HCT116 (cell line): Measurements from ENCODE around the gene GGNBP2. TPM values are rescaled to one million over a fixed set of nuclear protein-coding genes. Genes with fewer than 3 reads are reported as not detected.

Experiments
- ATAC-seq: fragments of 200-7000 bp; cut with Tn5 transposase; 2 replicates; pipeline ENCODE4 v1.9.1; 2020; ENCODE audit warnings: mild to moderate bottlenecking, moderate library complexity
- BruUV-seq: library from RNA; stranded (reverse); fragments of 400-500 nt; replicated peaks from 2 replicates; lab custom pipeline; 2021; lab: Mats Ljungman, UMichigan
- CTCF ChIA-PET: fragments of 300-600 bp; sonication (Branson Sonifier 250); formaldehyde crosslinking; loops from one replicate; lab custom pipeline; 2021; ENCODE audit warnings: antibody characterized with exemption; lab: Charles Lee
- POLR2A ChIA-PET: fragments of 300-600, 350-600 bp; sonication (Branson Sonifier 250); formaldehyde crosslinking; loops from one replicate; lab custom pipeline; 2021; ENCODE audit warnings: antibody characterized with exemption; lab: Charles Lee
- RAD21 ChIA-PET, 2 experiments: fragments of 300-600 bp; sonication (Branson Sonifier 250); formaldehyde crosslinking; loops; one replicate each; lab custom pipeline; 2023; ENCODE audit warnings: low total read pairs in 2 of 2; ENCODE audit not compliant: uncharacterized antibody in 2 of 2, unreplicated experiment in 2 of 2, low non-redundant PET in 1 of 2; lab: Charles Lee
- DNase-seq: peaks from one replicate; pipeline ENCODE4 v3.0.0-alpha.2; 2010; ENCODE audit warnings: low read depth, low spot score
- H2AFZ ChIP-seq: fragments of 200-600 bp; shearing (Covaris generic), sonication (generic); 2 replicates; pipeline ENCODE4 v1.6.1; 2017; ENCODE audit warnings: low read depth, mixed run types, mixed read lengths, antibody characterized with exemption, low read length; ENCODE audit not compliant: poor library complexity, severe bottlenecking
- H3K27ac ChIP-seq: 2 replicates; pipeline ENCODE4 v1.5.1; 2012; ENCODE audit warnings: low read depth, low read length
- H3K27me3 ChIP-seq: fragments of 200-600 bp; sonication (generic); 2 replicates; pipeline ENCODE4 v1.6.1; 2016; ENCODE audit warnings: mixed run types, low read length, mixed read lengths; ENCODE audit not compliant: insufficient read depth
- H3K36me3 ChIP-seq, 2 experiments: fragments of 200-500 bp in 1 of 2; fragments of 200-600 bp in 1 of 2; sonication (Bioruptor generic) in 1 of 2; sonication (generic) in 1 of 2; 2 replicates each; pipeline versions ENCODE4 v1.5.1 to v1.6.1; 2014 to 2016; ENCODE audit warnings: low read length in 2 of 2, inconsistent platforms in 1 of 2, mixed read lengths in 1 of 2, mixed run types in 1 of 2; ENCODE audit not compliant: insufficient read depth in 2 of 2, control insufficient read depth in 1 of 2
- H3K4me1 ChIP-seq, 2 experiments: fragments of 200-600 bp in 1 of 2; sonication (generic) in 1 of 2; 2 replicates each; pipeline versions ENCODE4 v1.5.1 to v1.6.1; 2012 to 2017; ENCODE audit warnings: low read length in 2 of 2, inconsistent platforms in 1 of 2, mild to moderate bottlenecking in 1 of 2, mixed read lengths in 1 of 2, mixed run types in 1 of 2, moderate library complexity in 1 of 2; ENCODE audit not compliant: insufficient read depth in 2 of 2, control insufficient read depth in 1 of 2
- H3K4me2 ChIP-seq: fragments of 200-600 bp; sonication (generic); 2 replicates; pipeline ENCODE4 v1.6.1; 2017; ENCODE audit warnings: mixed run types, low read length, mixed read lengths
- H3K4me3 ChIP-seq, 2 experiments: fragments of 200-600 bp in 1 of 2; sonication (generic) in 1 of 2; replicated peaks in 1 of 2; 2 replicates each; pipeline ENCODE4 v1.5.1; 2011 to 2016; ENCODE audit warnings: low read length in 2 of 2, control low read depth in 1 of 2, low read depth in 1 of 2, mild to moderate bottlenecking in 1 of 2, mixed read lengths in 1 of 2, mixed run types in 1 of 2
- H3K79me2 ChIP-seq: fragments of 200-600 bp; sonication (generic); 2 replicates; pipeline ENCODE4 v1.6.1; 2017; ENCODE audit warnings: mild to moderate bottlenecking, mixed run types, low read length, moderate library complexity, mixed read lengths; ENCODE audit not compliant: insufficient read depth
- H3K9ac ChIP-seq: fragments of 200-600 bp; sonication (generic); 2 replicates; pipeline ENCODE4 v1.6.1; 2016; ENCODE audit warnings: low read length, mixed read lengths
- H3K9me2 ChIP-seq: fragments of 200-600 bp; sonication (generic), shearing (Covaris generic); 2 replicates; pipeline ENCODE4 v1.6.1; 2017; ENCODE audit warnings: mixed run types, mild to moderate bottlenecking, moderate library complexity; ENCODE audit not compliant: insufficient read depth
- H3K9me3 ChIP-seq, 2 experiments: fragments of 200-500 bp in 1 of 2; fragments of 200-600 bp in 1 of 2; sonication (Bioruptor generic) in 1 of 2; sonication (generic) in 1 of 2; 2 replicates each; pipeline ENCODE4 v1.6.1; 2014 to 2017; ENCODE audit warnings: low read length in 2 of 2, mixed read lengths in 2 of 2, inconsistent platforms in 1 of 2, low read depth in 1 of 2, mild to moderate bottlenecking in 1 of 2, mixed run types in 1 of 2, moderate library complexity in 1 of 2; ENCODE audit not compliant: control insufficient read depth in 1 of 2, insufficient read depth in 1 of 2
- H4K20me1 ChIP-seq: fragments of 200-600 bp; sonication (generic), shearing (Covaris generic); 2 replicates; pipeline ENCODE4 v1.6.1; 2017; ENCODE audit warnings: mixed run types, mild to moderate bottlenecking, moderate library complexity; ENCODE audit not compliant: insufficient read depth
- CBX3 ChIP-seq: IDR thresholded peaks from 2 replicates; pipeline ENCODE4 v1.6.1; 2012; ENCODE audit warnings: low read depth
- ELF1 ChIP-seq: IDR thresholded peaks from 2 replicates; pipeline ENCODE4 v1.6.1; 2012; ENCODE audit warnings: low read depth, borderline replicate concordance
- FOSL1 ChIP-seq: IDR thresholded peaks from 2 replicates; pipeline ENCODE4 v1.6.1; 2012; ENCODE audit warnings: low read depth
- MAX ChIP-seq: IDR thresholded peaks from 2 replicates; pipeline ENCODE4 v1.6.1; 2012
- POLR2AphosphoS5 ChIP-seq: IDR thresholded peaks from 2 replicates; pipeline ENCODE4 v1.6.1; 2011; ENCODE audit warnings: mild to moderate bottlenecking, low read depth, low read length, moderate library complexity
- RAD21 ChIP-seq: IDR thresholded peaks from 2 replicates; pipeline ENCODE4 v1.6.1; 2012; ENCODE audit warnings: low read depth, mild to moderate bottlenecking
- SP1 ChIP-seq: IDR thresholded peaks from 2 replicates; pipeline ENCODE4 v1.6.1; 2012; ENCODE audit warnings: low read depth
- TCF7L2 ChIP-seq: IDR thresholded peaks from 2 replicates; pipeline ENCODE4 v1.7.0; 2011; ENCODE audit warnings: borderline replicate concordance, inconsistent platforms; ENCODE audit not compliant: insufficient read depth, insufficient read length; ENCODE audit errors: extremely low read depth
- ZBTB33 ChIP-seq: IDR thresholded peaks from 2 replicates; pipeline ENCODE4 v1.6.1; 2011; ENCODE audit warnings: mild to moderate bottlenecking, low read length, moderate library complexity; ENCODE audit not compliant: insufficient replicate concordance; ENCODE audit errors: extremely low read depth
- intact Hi-C: fragments of 100-400 bp; cut with micrococcal nuclease; formaldehyde crosslinking; loops from 2 replicates; pipeline ENCODE4 v1.10.0; 2022
- total RNA-seq: library from RNA; stranded (reverse); gene quantifications from one replicate; pipeline ENCODE4 v1.2.1, GENCODE V29; 2021; ENCODE audit not compliant: unreplicated experiment

The GGNBP2 gene
- total RNA-seq, 1 experiment from 2014 or later, result 58.2 TPM

GRCh38 chr17:36501351-36501750, 43.4 kb upstream of the GGNBP2 start (continued):
- no peak for TF ChIP-seq RAD21
- no peak for TF ChIP-seq MAX
- no peak for TF ChIP-seq ELF1

GRCh38 chr17:36501963-36502362, 42.8 kb upstream of the GGNBP2 start:
- POLR2A ChIA-PET, result no interaction called here
- no peaks in the 10 kb centered on the region for H3K9me3 ChIP-seq
- H3K9ac ChIP-seq, result no peak overlapping the region
- ATAC-seq (no peak), DNase-seq (no peak)
- TF ChIP-seq SP1 (no peak), TCF7L2 (no peak), FOSL1 (no peak), CBX3 (no peak), POLR2AphosphoS5 (no peak), ZBTB33 (no peak)
- no peak overlapping the region for H3K4me2 ChIP-seq
- no peak overlapping the region for H2AFZ ChIP-seq
- no peaks in the 10 kb centered on the region for H3K9me2 ChIP-seq
- no peaks in the 10 kb centered on the region for H4K20me1 ChIP-seq
- RAD21 ChIA-PET, result no interaction called here
- H3K79me2 ChIP-seq, result no peaks in the 10 kb centered on the region
- intact Hi-C loops, result no loop called here
- no TSS peak for BruUV-seq
- no peak overlapping the region for H3K4me3 ChIP-seq
- no peak overlapping the region for H3K27ac ChIP-seq
- H3K27me3 ChIP-seq, result no peaks in the 10 kb centered on the region
- H3K4me1 ChIP-seq, result no peaks in the 10 kb centered on the region
- peaks cover 51 to 67% of the 10 kb centered on the region in 2 experiments for H3K36me3 ChIP-seq
- CTCF ChIA-PET, result no interaction called here
